DOHH2 (cell line): ENCODE measurements around the gene LIAS.

Experiments used
- H3F3A ChIP-seq: fragments of 200-600 bp; sonication (generic), shearing (Covaris generic); 2 replicates; pipeline ENCODE4 v1.6.0; 2016; ENCODE audit warnings: antibody characterized with exemption, mild to moderate bottlenecking; ENCODE audit not compliant: control insufficient read depth, insufficient read depth
- H3K27ac ChIP-seq: fragments of 200-600 bp; sonication (generic); 2 replicates; pipeline ENCODE4 v1.5.1; 2014; ENCODE audit warnings: low read depth, mild to moderate bottlenecking, low read length, moderate library complexity
- H3K27me3 ChIP-seq: fragments of 200-600 bp; sonication (generic); 2 replicates; pipeline ENCODE4 v1.6.1; 2014; ENCODE audit warnings: mild to moderate bottlenecking, low read length, mixed read lengths; ENCODE audit not compliant: control insufficient read depth
- H3K36me3 ChIP-seq: fragments of 200-600 bp; sonication (generic); 2 replicates; pipeline ENCODE4 v1.6.1; 2014; ENCODE audit warnings: mild to moderate bottlenecking, low read length, moderate library complexity, mixed read lengths; ENCODE audit not compliant: control insufficient read depth
- H3K4me1 ChIP-seq: fragments of 200-600 bp; sonication (generic); 2 replicates; pipeline ENCODE4 v1.6.1; 2014; ENCODE audit warnings: mild to moderate bottlenecking, low read length, mixed read lengths; ENCODE audit not compliant: control insufficient read depth
- H3K4me2 ChIP-seq: fragments of 200-600 bp; sonication (generic); 2 replicates; pipeline ENCODE4 v1.6.0; 2014; ENCODE audit warnings: mild to moderate bottlenecking, low read length, moderate library complexity
- H3K4me3 ChIP-seq: fragments of 200-600 bp; sonication (generic); 2 replicates; pipeline ENCODE4 v1.5.1; 2014; ENCODE audit warnings: mild to moderate bottlenecking, low read length, mixed read lengths
- H3K79me2 ChIP-seq: fragments of 200-600 bp; sonication (generic); 2 replicates; pipeline ENCODE4 v1.6.1; 2014; ENCODE audit warnings: mild to moderate bottlenecking, low read length, mixed read lengths; ENCODE audit not compliant: control insufficient read depth
- H3K9me2 ChIP-seq: fragments of 200-600 bp; sonication (generic); replicated peaks from 2 replicates; pipeline ENCODE4 v1.6.1; 2014; ENCODE audit warnings: mild to moderate bottlenecking, low read length, mixed read lengths; ENCODE audit not compliant: control insufficient read depth
- H3K9me3 ChIP-seq: fragments of 200-600 bp; sonication (generic); 2 replicates; pipeline ENCODE4 v1.6.1; 2014; ENCODE audit warnings: antibody characterized with exemption, low read length, mixed read lengths; ENCODE audit not compliant: control insufficient read depth, insufficient read depth
- H4K20me1 ChIP-seq: fragments of 200-600 bp; sonication (generic); 2 replicates; pipeline ENCODE4 v1.6.0; 2014; ENCODE audit warnings: low read depth, mild to moderate bottlenecking, antibody characterized with exemption, low read length, moderate library complexity; ENCODE audit not compliant: control insufficient read depth, insufficient read depth
- EZH2phosphoT487 ChIP-seq: fragments of 200-600 bp; sonication (generic); IDR thresholded peaks from 2 replicates; pipeline ENCODE4 v1.6.1; 2017; ENCODE audit warnings: borderline replicate concordance, mild to moderate bottlenecking, antibody characterized with exemption, low read length, moderate library complexity, mixed read lengths
- TF ChIP-seq, protein P1 (sequence below): fragments of 200-600 bp; sonication (generic); IDR thresholded peaks from one replicate; pipeline ENCODE4 v1.5.1; 2014; ENCODE audit warnings: antibody characterized with exemption, mild to moderate bottlenecking, low read depth, low read length; ENCODE audit not compliant: poor library complexity, severe bottlenecking

The LIAS gene

DNA sequence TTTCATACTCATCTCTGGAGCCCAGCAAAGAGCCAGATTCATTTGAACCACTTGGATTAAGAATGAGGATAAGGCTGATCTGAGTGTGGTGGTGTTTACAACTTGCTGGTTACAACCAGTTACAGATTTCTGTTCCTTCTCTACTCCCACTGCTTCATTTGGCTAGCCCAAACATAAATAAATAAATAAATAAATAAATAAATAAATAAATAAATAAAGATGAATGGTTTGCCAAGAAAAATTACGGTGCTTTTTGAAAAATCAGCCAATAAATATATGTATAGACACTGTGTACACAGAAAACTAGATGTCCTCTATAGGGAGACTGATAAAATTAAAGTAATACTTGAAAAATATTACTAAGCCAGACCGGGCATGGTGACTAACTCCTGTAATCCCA, 17.3 kb upstream of the LIAS start:
- Histone ChIP-seq H3K27ac (no peak overlapping the region), H3K79me2 (no peaks in the 10 kb centered on the region), H3K27me3 (peaks cover 4% of the 10 kb centered on the region; the same call in 1 of the 2 replicates), H3K4me1 (no peaks in the 10 kb centered on the region), H3K36me3 (no peaks in the 10 kb centered on the region), H3K9me2 (no peaks in the 10 kb centered on the region), H3K4me3 (no peak overlapping the region), H3K4me2 (no peak overlapping the region), H3K9me3 (no peaks in the 10 kb centered on the region), H4K20me1 (no peaks in the 10 kb centered on the region), H3F3A (peaks cover 11% of the 10 kb centered on the region)
- TF ChIP-seq, protein P1, sequence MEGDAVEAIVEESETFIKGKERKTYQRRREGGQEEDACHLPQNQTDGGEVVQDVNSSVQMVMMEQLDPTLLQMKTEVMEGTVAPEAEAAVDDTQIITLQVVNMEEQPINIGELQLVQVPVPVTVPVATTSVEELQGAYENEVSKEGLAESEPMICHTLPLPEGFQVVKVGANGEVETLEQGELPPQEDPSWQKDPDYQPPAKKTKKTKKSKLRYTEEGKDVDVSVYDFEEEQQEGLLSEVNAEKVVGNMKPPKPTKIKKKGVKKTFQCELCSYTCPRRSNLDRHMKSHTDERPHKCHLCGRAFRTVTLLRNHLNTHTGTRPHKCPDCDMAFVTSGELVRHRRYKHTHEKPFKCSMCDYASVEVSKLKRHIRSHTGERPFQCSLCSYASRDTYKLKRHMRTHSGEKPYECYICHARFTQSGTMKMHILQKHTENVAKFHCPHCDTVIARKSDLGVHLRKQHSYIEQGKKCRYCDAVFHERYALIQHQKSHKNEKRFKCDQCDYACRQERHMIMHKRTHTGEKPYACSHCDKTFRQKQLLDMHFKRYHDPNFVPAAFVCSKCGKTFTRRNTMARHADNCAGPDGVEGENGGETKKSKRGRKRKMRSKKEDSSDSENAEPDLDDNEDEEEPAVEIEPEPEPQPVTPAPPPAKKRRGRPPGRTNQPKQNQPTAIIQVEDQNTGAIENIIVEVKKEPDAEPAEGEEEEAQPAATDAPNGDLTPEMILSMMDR: no peak
- TF ChIP-seq EZH2phosphoT487: no peak

GRCh38 chr4:39442998-39443397, 15.9 kb upstream of the LIAS start:
- Histone ChIP-seq H4K20me1 (no peaks in the 10 kb centered on the region), H3K4me3 (no peak overlapping the region), H3F3A (peaks cover 18% of the 10 kb centered on the region), H3K9me3 (no peaks in the 10 kb centered on the region), H3K4me1 (peaks cover 9% of the 10 kb centered on the region), H3K4me2 (no peak overlapping the region), H3K9me2 (no peaks in the 10 kb centered on the region), H3K27ac (no peak overlapping the region), H3K79me2 (no peaks in the 10 kb centered on the region), H3K27me3 (peaks cover 4% of the 10 kb centered on the region; the same call in 1 of the 2 replicates), H3K36me3 (no peaks in the 10 kb centered on the region)
- TF ChIP-seq EZH2phosphoT487: no peak
- TF ChIP-seq, protein P1: no peak

DNA sequence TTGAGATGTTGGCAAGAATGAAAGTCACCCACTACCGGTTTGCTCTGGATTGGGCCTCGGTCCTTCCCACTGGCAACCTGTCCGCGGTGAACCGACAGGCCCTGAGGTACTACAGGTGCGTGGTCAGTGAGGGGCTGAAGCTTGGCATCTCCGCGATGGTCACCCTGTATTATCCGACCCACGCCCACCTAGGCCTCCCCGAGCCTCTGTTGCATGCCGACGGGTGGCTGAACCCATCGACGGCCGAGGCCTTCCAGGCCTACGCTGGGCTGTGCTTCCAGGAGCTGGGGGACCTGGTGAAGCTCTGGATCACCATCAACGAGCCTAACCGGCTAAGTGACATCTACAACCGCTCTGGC, 12.4 kb upstream of the LIAS start:
- Histone ChIP-seq H3K4me2 (no peak overlapping the region), H3K9me3 (no peaks in the 10 kb centered on the region), H4K20me1 (peaks cover 13% of the 10 kb centered on the region; the same call in 1 of the 2 replicates), H3F3A (peaks cover 52% of the 10 kb centered on the region), H3K9me2 (no peaks in the 10 kb centered on the region), H3K79me2 (no peaks in the 10 kb centered on the region), H3K4me1 (peaks cover 9% of the 10 kb centered on the region), H3K36me3 (peaks cover 16% of the 10 kb centered on the region), H3K27ac (no peak overlapping the region), H3K4me3 (no peak overlapping the region), H3K27me3 (no peaks in the 10 kb centered on the region)
- TF ChIP-seq, protein P1: no peak
